Measurements from ENCODE around the gene ATP6V0A1.
"Not testable (repeated sequence)": the region's sequence is repeated elsewhere in the genome, so short reads cannot be mapped to it uniquely, and the experiment has no call there.

Gene ATP6V0A1

DNA sequence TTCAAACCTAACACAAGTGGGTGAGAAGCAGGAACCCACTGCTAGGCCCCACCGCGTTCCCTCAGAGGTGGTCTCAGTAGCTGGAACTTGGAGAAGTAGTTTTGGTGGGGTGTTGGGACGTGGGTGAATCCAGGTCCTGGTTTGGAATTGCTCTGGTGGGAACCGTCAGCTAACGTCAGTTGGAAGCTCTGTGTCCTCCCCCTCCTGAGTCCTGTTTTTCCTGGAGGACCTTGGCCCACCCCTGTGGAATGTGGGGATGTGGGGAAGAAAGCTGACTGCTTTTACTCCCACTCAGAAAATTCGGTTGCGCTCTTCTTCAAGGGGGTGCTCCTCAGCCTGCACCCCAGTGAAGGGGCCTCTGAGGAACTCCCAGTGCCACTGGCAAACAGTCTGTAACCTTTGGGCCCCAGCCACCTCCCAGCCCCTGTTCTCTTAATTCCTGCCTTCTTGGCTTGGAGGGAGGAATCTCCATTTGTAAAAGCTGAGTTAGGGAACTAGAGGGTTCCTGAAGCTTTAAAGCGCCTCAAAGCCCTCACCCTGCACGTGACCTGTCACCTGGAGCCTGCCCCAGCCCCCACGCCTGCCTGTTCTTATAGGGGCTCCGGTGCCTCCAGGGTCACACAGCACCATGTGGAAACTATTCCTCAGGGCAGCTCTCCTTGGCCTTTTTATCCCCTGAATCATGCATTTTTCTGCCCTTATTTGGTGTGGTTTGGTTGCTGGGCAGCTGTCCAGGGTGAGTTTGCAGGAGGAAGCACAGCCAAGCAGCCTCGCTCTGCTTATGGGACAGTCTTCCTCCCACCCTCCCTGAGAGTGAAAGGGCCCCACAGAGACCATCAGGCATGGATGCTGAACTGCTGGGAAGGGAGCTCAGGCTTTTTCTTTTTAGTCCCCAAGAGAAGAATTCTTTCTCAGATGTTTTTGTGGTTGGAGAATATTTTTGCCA is 61.1 kb downstream of the ATP6V0A1 start:
- DNase-seq (ENCODE audit: low read depth): no peak

DNA sequence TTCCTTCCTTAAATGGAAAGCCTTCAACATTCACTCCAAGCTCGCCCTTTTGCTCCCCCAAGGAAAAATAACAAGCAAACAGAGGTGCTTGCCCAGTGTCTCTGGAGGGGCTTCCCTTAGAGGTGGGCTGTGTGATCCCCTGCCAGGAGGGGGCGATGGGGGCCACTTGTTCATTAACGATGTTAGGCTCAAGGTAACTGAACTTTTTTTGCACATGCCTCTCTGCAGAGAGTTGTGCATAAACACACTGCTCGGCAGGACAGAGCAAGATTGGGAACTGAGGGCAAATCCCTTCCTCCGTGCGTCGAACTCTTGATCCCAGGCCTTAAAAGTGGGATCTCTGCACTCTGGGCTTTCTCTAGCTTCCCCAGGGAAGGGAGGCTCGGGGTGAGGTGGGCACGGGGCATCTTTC is 61.9 kb downstream of the ATP6V0A1 start:
- DNase-seq (ENCODE audit: low read depth): no peak

DNA sequence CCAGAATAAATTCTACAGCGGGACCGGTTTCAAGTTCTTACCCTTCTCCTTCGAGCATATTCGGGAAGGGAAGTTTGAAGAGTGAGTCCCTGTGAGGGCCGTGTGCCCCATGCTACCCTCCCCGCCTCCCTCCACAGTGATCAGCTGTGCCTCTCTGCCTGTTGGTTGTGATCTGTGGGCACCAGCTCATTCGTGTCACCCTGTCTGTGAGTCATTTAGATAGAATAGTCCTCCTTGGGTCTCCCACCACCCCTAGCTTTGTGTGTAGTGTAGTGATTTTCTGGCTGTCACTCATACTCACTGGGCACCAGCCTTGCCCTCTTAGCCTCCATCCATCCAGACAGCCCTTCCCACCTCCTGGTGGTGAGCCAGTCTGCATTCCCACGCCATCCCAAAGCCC is 62.4 kb downstream of the ATP6V0A1 start:
- DNase-seq (ENCODE audit: low read depth): no peak

DNA sequence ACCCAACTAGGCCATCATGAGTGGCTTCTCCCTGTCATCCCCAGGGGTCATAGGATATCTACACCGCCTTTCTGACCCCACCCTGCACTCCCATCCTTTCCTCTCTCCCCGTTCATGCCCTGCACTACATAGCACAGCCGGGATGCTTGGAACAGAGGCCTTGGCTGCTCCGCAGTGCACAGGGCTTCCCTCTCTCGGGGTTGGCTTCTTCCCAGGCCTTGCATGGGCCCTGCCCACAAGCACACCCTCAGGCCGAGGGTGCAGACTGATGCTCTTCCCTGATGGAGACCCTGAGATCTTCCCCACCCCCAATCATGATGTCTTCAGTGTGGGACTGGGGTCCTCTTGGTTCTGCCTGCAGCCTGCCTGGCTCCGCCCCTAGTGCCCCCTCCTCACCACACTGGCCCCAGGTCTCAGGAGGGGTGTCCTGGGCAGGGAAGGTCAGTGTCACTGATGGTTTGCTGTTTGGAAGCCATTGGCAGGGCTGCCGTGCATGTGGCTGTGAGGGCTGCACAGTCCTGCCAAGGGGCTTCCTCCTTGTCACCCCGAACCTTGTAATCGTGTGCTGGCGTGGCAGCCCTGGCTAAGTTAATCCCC is 63.1 kb downstream of the ATP6V0A1 start:
- DNase-seq (ENCODE audit: low read depth): no peak

DNA sequence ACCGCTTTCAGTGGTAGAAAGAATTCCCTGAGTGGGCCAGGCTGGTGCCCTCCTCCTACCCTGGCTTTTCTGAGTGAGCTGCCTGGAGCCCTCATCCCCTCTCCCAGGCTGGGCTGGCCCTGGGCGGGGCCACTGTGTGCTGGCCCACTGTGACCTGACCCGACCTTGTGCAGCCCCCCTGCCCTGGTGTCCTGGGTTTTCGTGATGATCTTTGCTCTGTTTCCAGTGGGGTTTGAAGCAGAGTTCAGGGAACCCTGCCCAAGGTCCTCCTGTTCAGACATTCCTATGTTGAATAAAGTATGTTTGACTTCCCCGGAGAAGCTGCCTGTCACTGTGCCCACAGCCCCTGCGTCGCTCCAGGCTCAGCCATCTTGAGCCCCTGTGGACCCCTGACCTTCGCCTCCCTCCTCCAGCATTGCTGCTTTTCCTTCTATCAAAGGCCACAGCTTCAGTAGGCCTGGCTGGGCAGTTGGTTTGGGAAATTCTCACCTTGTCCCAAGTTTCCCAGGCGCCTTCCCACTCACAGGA is 63.6 kb downstream of the ATP6V0A1 start:
- DNase-seq (ENCODE audit: low read depth): no peak

DNA sequence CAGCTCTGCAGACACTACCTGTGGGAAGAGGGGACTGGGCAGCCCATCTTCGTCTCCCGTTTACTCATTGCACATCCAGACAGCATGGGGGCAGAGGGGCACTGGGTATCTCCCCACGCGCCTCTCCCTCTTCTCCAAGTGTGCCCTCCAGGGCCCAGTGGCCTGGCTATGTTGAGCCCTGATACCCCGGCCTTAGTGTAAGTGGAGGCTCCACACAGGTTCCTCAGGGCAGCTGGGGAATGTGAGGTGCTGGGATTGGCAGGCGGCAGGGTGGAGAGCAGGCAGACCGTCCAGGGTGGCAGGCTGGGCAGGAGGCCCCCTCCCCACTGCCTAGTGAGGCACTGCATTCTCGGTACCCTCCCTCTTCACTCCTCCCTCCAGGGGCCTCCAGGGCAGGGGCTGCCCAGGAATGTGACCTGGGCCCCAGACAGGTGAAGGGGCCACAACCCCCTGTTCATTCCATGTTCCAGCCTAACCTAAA is 64.2 kb downstream of the ATP6V0A1 start:
- no peak for DNase-seq (ENCODE audit: low read depth)

DNA sequence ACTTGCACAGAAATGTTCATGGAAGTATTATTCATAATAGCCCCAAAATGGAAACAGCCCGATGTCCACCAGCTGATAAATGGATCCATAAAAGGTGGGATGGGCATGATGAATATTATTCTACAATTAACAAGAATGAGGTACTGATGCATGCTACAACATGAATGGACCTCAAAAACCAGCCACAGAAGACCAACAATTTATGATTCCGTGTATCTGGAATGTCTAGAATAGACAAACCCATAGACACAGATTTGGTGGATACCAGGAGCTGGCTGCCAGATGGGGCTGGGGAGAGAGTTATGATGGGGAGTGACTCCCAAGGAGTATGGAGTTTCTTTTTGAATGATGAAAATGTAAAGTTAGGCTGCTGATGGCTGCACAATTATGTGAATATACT is 66.5 kb downstream of the ATP6V0A1 start:
- DNase-seq (ENCODE audit: low read depth): no peak

DNA sequence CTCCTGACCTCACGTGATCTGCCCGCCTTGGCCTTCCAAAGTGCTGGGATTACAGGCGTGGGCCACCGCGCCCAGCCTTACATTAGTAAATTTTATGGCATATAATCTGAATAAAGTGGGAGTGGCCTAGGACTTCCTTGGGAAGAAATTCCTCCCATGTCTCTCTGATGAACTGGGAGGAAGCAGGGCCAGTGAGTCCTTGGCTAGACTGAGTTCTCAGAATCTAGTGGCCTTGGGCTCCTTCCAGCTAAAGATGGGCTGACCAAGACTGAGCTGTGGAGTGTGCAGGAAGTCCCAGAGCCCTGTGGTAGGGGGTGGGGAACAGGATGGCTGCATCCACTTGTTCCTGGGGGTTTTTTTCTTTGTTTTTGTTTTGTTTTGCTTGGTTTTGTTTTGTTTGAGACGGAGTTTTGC is 67.4 kb downstream of the ATP6V0A1 start:
- no peak for DNase-seq (ENCODE audit: low read depth)

DNA sequence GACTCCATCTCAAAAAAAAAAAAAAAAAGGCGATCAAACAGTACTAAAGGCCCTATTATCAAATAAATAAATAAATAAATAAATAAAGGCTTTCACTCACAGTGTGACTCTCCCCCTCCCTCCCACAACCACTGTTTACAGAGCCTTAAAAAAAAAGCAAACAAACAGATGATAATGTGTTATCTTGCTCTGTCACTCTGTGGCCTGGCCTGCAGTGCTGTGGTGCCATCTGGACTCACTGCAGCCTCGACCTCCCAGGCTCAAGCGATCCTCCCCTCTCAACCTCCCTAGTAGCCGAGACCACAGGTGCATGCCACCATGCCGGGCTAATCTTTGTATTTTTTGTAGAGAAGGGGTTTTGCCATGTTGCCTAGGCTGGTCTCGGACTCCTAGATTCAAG is 69.3 kb downstream of the ATP6V0A1 start:
- DNase-seq (ENCODE audit: low read depth): no peak

DNA sequence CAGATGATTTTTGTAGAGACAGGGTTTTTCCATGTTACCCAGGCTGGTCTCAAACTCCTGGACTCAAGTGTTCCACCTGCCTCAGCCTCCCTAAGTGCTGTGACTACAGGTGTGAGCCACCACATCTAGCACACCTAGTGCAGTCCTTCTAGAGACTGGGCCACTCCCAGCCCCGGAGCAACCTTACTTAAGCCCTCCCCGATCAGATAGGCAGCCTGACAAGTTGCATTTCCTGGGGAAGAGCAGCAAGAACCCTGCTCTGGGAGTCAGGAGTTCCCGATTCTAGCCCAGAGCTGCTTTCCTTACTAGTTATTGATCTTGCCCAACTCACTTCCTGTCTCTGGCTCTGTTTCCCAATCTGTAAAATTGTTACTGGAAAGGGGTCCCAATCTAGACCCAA is 70.4 kb downstream of the ATP6V0A1 start:
- no peak for DNase-seq (ENCODE audit: low read depth)

DNA sequence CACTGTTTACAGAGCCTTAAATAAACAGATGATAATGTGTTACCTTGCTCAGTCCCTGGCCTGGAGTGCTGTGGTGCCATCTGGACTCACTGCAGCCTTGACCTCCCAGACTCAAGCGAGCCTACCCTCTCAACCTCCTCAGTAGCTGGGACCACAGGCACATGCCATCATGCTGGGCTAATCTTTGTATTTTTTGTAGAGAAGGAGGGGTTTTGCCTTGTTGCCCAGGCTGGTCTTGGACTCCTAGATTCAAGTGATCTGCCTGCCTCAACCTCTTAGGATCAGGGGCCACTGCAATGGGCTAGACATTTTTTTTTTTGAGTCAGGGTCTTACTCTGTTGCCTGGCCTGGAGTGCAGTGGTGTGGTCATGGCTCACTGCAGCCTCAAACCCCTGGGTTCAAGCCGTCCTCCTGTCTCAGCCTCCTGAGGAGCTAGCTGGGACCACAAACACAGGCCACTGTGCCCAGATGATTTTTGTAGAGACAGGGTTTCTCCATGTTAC is 72.3 kb downstream of the ATP6V0A1 start:
- no peak for DNase-seq (ENCODE audit: low read depth)

DNA sequence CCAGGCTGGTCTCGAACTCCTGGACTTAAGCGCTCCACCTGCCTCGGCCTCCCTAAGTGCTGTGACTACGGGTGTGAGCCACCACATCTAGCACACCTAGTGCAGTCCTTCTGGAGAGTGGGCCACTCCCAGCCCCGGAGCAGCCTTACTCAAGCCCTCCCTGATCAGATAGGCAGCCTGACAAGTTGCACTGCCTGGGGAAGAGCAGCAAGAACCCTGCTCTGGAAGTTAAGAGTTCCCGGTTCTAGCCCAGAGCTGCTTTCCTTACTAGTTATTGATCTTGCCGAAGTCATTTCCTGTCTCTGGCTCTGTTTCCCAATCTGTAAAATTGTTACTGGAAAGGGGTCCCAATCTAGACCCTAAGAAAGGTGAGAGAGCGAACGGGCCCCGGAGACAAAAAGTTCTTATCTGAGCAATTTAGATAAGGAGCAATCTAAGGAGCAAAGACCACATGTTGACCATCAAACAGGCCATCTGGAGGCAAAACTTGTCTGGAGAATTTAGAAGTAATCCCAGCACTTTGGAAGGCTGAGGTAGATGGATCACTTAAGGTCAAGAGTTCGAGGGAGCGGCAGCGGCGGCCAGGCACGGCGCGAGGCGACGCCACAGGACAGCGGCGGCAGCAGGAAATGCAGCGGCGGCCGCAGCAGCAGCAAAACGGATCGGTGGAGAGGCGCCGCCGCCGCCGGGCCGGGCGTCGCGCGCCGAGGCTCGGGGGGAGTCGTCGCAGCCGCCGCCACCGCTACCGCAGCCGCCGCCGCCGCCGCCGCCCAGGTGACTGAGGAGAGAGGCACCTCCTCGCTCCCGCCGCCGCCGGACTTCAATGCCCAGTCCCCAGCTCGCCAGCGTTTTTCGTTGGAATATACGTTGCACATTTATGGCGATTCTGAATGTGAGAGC is 73.0 kb downstream of the ATP6V0A1 start:
- DNase-seq (ENCODE audit: low read depth): peak; percentile 31

DNA sequence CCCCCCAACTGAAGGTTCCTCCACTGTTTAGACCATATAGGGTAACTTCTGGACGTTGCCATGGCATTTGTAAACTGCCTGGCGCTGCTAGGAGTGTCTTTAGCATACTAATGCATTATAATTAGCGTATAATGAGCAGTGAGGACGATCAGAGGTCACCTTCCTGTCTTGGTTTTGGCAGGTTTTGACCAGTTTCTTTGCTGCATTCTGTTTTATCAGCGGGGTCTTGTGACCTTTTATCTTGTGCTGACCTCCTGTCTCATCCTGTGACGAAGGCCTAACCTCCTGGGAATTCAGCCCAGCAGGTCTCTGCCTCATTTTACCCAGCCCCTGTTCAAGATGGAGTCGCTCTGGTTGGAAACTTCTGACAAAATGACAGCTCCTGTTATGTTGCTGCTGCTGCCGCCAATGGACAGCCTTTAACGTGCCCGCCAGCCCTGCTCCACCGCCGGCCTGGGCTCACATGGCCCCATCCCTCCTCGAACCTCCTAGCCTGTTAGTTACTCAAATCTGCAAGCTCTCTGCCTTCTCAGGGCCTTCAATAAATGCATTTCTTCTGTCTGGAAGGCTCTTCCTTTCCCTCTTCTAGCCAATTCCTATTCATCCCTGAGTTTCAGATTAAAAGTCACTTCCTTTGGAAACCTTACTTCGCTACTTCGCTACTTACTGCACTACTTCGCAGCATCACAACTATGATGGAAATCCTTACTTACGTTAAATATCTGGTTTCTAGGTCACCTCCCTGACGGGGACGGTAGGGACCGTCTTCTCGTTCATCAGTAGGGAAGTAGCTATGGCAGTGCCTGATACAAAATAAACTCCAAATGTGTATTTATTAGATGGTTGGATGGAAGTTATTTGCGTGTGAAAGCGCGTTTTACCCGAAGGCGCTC is 76.7 kb downstream of the ATP6V0A1 start:
- DNase-seq (ENCODE audit: low read depth): no peak

DNA sequence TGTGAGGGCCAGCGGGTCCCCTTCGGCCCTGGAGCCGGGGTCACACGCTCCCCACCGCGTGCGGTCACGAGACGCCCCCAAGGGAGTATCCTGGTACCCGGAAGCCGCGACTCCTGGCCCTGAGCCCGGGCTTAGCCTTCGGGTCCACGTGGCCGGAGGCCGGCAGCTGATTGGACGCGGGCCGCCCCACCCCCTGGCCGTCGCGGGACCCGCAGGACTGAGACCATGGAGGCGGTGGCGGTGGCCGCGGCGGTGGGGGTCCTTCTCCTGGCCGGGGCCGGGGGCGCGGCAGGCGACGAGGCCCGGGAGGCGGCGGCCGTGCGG is 77.3 kb downstream of the ATP6V0A1 start, which contains the start of gene NAGLU:
Gene NAGLU, plus strand, starts transcription at position 194 of the 324 bp plus-strand sequence. Its CDS starts 32 bp downstream, at position 226.
- DNase-seq (ENCODE audit: low read depth): peak; percentile 61

DNA sequence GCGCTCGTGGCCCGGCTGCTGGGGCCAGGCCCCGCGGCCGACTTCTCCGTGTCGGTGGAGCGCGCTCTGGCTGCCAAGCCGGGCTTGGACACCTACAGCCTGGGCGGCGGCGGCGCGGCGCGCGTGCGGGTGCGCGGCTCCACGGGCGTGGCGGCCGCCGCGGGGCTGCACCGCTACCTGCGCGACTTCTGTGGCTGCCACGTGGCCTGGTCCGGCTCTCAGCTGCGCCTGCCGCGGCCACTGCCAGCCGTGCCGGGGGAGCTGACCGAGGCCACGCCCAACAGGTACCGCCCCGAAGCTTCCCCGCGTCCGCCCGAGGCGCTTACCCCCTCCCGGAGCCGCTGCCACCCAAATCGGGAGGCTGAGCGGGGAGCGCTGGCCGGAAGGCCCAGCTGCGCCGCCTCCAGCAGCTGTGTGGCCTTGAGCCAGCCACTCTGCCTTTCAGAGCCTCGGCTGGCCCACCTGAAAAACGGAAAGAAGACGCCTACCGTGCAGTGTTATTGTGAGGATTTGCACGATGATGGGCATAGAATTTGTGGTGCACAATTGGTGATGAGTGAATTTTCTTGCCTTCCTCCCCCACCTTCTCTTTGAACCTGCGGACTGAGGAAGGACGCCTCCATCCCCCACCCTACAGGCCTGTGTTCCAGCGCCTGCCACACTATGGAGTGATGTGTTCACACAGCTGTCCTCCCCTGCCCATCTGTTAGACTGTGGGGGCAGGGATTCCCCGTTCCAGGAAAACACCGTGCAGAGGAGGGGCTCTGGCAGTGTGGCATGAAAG is 77.9 kb downstream of the ATP6V0A1 start:
- DNase-seq (ENCODE audit: low read depth): peak; percentile 55

DNA sequence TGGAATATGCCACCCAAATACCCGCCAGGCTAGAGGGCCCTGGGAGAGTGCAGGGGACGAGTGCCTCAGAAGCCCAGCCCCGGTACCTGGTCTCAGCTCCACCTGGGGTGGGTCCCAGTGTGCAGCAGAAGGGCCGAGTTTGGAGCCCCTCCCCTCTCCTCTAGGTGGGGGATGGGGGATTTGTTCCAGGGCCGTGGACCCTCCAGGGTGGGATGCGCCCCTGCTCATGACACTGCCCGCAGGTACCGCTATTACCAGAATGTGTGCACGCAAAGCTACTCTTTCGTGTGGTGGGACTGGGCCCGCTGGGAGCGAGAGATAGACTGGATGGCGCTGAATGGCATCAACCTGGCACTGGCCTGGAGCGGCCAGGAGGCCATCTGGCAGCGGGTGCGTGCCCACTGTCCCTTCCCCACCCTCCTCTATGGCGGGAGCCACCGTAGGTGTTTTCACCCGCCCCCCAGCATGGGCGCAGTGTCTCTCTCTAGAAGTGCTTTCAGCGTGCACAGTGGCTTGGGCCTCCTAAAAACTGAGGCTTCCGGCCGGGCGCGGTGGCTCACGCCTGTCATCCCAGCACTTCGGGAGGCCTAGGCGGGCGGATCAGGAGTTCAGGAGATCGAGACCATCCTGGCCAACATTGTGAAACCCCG is 78.6 kb downstream of the ATP6V0A1 start:
- DNase-seq (ENCODE audit: low read depth): no peak

DNA sequence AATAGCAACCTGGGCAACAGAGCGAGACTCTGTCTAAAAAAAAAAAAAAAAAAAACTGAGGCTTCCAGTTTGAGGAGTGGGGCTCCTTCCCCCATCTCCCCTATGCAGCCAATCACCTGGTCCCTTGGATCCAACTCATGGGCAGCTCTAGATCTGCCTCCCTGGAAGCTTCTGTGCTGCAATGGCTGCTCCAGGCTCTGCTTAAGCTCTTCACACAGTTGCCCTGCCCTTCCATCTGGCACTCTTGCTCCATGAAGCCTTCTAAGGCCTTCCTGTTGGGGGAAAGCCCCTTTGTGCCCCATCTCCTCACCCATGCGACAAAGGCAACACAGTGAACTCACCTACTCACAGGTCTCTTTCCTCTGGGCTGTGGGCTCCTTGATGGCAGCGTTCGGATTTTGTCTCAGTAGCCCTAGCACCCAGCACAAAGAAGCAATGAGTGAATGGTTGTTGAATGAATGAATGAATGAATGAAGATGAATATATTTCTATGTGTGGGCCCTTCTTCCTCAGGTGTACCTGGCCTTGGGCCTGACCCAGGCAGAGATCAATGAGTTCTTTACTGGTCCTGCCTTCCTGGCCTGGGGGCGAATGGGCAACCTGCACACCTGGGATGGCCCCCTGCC is 79.3 kb downstream of the ATP6V0A1 start:
- DNase-seq (ENCODE audit: low read depth): no peak

DNA sequence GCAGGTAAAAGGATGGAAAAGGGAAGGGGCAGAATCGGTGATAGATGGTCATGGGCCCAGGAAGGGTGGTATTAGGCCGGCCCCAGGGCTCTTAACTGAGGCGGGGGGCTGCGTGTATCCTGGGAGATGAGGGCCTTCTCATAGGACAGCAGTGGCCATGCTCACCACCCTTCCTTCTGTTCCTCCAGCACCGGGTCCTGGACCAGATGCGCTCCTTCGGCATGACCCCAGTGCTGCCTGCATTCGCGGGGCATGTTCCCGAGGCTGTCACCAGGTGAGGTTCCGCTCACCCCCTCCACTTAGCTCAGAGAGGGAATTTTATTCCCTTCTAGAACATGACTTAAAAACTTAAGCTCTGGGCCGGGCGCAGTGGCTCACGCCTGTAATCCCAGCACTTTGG is 79.8 kb downstream of the ATP6V0A1 start:
- DNase-seq (ENCODE audit: low read depth): no peak

DNA sequence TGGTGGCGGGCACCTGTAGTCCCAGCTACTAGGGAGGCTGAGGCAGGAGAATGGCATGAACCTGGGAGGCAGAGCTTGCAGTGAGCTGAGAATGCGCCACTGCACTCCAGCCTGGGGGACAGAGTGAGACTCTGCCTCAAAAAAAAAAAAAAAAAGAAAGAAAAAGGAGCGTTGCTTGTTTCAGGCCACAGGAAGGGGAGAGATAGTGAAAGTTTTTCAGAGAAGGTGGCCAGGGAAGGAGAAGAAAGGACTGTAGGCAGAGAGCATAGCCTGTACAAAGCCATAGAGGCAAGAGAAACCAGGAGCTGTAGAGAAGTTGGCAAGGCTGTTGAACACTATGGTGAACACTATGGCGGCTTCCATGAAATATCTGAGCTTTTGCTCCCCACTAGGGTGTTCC is 81.9 kb downstream of the ATP6V0A1 start:
- not testable (repeated sequence) for DNase-seq (ENCODE audit: low read depth)

All from T-helper 22 cell (primary cell).